ENCODE data around the gene SLC51A. TPM values are rescaled to one million over a fixed set of nuclear protein-coding genes. Genes with fewer than 3 reads are reported as not detected.

SLC51A gene
- total and polyA plus RNA-seq, 2 donors (not counting 3 experiments of a cell fraction or from before 2014, with no cell fraction given), result not detected

GRCh38 chr3:196227629-196228493 is 11.5 kb downstream of the SLC51A start:
- Histone ChIP-seq H3K4me2 (ENCODE audit: insufficient read depth, low read length) (no peak overlapping the region), H3K79me2 (ENCODE audit: control insufficient read depth, insufficient read depth, low read length) (no peaks in the 10 kb centered on the region), H3K9me3 (replicated peaks; ENCODE audit: control insufficient read depth, insufficient read depth, low read length) (no peaks in the 10 kb centered on the region), H4K20me1 (replicated peaks; ENCODE audit: control insufficient read depth, extremely low read depth, insufficient read depth, low read length) (no peaks in the 10 kb centered on the region), H3K27me3 (ENCODE audit: control insufficient read depth in 2 of 2, insufficient read depth in 2 of 2, low read length in 2 of 2) (no peaks in the 10 kb centered on the region), H3K9ac (replicated peaks; ENCODE audit: extremely low read depth, insufficient read depth, low read length) (no peak overlapping the region), H3K36me3 (ENCODE audit: control insufficient read depth in 2 of 2, extremely low read depth in 1 of 2, insufficient read depth in 2 of 2, low read length in 2 of 2) (no peaks in the 10 kb centered on the region), H2AFZ (ENCODE audit: low read depth, low read length) (no peak overlapping the region), H3K4me3 (replicated peaks in 1 of 3; ENCODE audit: insufficient read depth in 1 of 3, low read depth in 1 of 3, low read length in 3 of 3) (no peak overlapping the region), H3K4me1 (ENCODE audit: control insufficient read depth, extremely low read depth, insufficient read depth, low read length) (no peaks in the 10 kb centered on the region), H3K9me1 (replicated peaks; ENCODE audit: control insufficient read depth, extremely low read depth, insufficient read depth, low read length) (no peaks in the 10 kb centered on the region), H3K27ac (ENCODE audit: insufficient read depth, low read depth, low read length) (no peak overlapping the region)
- no TSS peak for BruUV-seq (replicated peaks)
- FAIRE-seq (no peak), DNase-seq (ENCODE audit: low read depth, low spot score) (no peak)
- intact Hi-C loops (cut with micrococcal nuclease), result no loop called here
- TF ChIP-seq GATA2 (IDR thresholded peaks at IDR 0.05; ENCODE audit: insufficient read depth, insufficient read length, low read depth, low read length) (no peak), CTCF (IDR thresholded peaks at IDR 0.05; ENCODE audit: extremely low read depth in 1 of 2, insufficient read depth in 1 of 2, low read depth in 1 of 2, low read length in 2 of 2) (no peak)
- POLR2A ChIA-PET, result no interaction called here
- dilution Hi-C loops (cut with MboI; ENCODE audit: extremely low pct_ligation_motif_present, low sequenced_read_pairs), result no loop called here
- CTCF ChIA-PET, result interaction anchor here (0.5 to 1.2 kb wide), 2 partner anchors 26 to 155 kb away, joined by 3 read pairs; no protein-coding TSS in a partner anchor

- Histone ChIP-seq H3K9ac (replicated peaks; ENCODE audit: extremely low read depth, insufficient read depth, low read length) (no peak overlapping the region), H3K4me3 (replicated peaks in 1 of 3; ENCODE audit: insufficient read depth in 1 of 3, low read depth in 1 of 3, low read length in 3 of 3) (no peak overlapping the region), H3K4me1 (ENCODE audit: control insufficient read depth, extremely low read depth, insufficient read depth, low read length) (no peaks in the 10 kb centered on the region), H3K9me1 (replicated peaks; ENCODE audit: control insufficient read depth, extremely low read depth, insufficient read depth, low read length) (no peaks in the 10 kb centered on the region), H3K79me2 (ENCODE audit: control insufficient read depth, insufficient read depth, low read length) (no peaks in the 10 kb centered on the region), H3K36me3 (ENCODE audit: control insufficient read depth in 2 of 2, extremely low read depth in 1 of 2, insufficient read depth in 2 of 2, low read length in 2 of 2) (peaks cover 2 to 3% of the 10 kb centered on the region in 2 experiments), H3K9me3 (replicated peaks; ENCODE audit: control insufficient read depth, insufficient read depth, low read length) (no peaks in the 10 kb centered on the region), H3K27me3 (ENCODE audit: control insufficient read depth in 2 of 2, insufficient read depth in 2 of 2, low read length in 2 of 2) (no peaks in the 10 kb centered on the region), H2AFZ (ENCODE audit: low read depth, low read length) (no peak overlapping the region), H4K20me1 (replicated peaks; ENCODE audit: control insufficient read depth, extremely low read depth, insufficient read depth, low read length) (no peaks in the 10 kb centered on the region), H3K27ac (ENCODE audit: insufficient read depth, low read depth, low read length) (no peak overlapping the region), H3K4me2 (ENCODE audit: insufficient read depth, low read length) (no peak overlapping the region)
- POLR2A ChIA-PET, result no interaction called here
- FAIRE-seq (no peak), DNase-seq (ENCODE audit: low read depth, low spot score) (no peak)
- CTCF ChIA-PET, result no interaction called here
- dilution Hi-C loops (cut with MboI; ENCODE audit: extremely low pct_ligation_motif_present, low sequenced_read_pairs) (no loop called here), intact Hi-C loops (cut with micrococcal nuclease) (no loop called here)
- TF ChIP-seq FOS (IDR thresholded peaks at IDR 0.05; ENCODE audit: borderline replicate concordance, insufficient read depth, low read length) (no peak), JUN (IDR thresholded peaks at IDR 0.05; ENCODE audit: borderline replicate concordance, insufficient read depth, insufficient read length, low read depth) (no peak), POLR2A (IDR thresholded peaks at IDR 0.05; ENCODE audit: low read depth, low read length) (no peak), EZH2 (IDR thresholded peaks at IDR 0.05; ENCODE audit: borderline replicate concordance, low read depth, low read length, severe bottlenecking) (no peak), GATA2 (IDR thresholded peaks at IDR 0.05; ENCODE audit: insufficient read depth, insufficient read length, low read depth, low read length) (no peak), MAX (IDR thresholded peaks at IDR 0.05; ENCODE audit: insufficient read depth, insufficient read length) (no peak), MYC (IDR thresholded peaks at IDR 0.05; ENCODE audit: low read depth, low read length) (no peak), POLR2AphosphoS5 (IDR thresholded peaks at IDR 0.05; ENCODE audit: insufficient read depth, low read depth, low read length) (no peak), CTCF (IDR thresholded peaks at IDR 0.05; ENCODE audit: extremely low read depth in 1 of 2, insufficient read depth in 1 of 2, low read depth in 1 of 2, low read length in 2 of 2) (no peak)
- no TSS peak for BruUV-seq (replicated peaks)
Observed at GRCh38 chr3:196232154-196232881, 16.0 kb downstream of the SLC51A start.

All from endothelial cell of umbilical vein (primary cell).